Heart left ventricle (tissue), 16 donors: ENCODE data around the gene IFNGR2. TPM values are rescaled to one million over a fixed set of nuclear protein-coding genes. Genes with fewer than 3 reads are reported as not detected.

ENCODE experiments used
- ATAC-seq, 4 donors: fragments of 200-7000 bp; cut with Tn5 transposase; one replicate each; pipeline ENCODE4 v1.9.1; 2020 to 2022; ENCODE audit warnings: moderate library complexity in 4 of 4, mild to moderate bottlenecking in 3 of 4, moderate number of reproducible peaks in 1 of 4
- DNase-seq, 5 donors: peaks; one replicate each; pipeline ENCODE4 v3.0.0-alpha.2; 2020
- H3K27ac ChIP-seq, 12 donors: fragments of 200-600 bp; sonication (generic) in 4 of 12; one replicate each; pipeline versions ENCODE4 v1.5.0 to v1.8.0; 2016 to 2022; ENCODE audit warnings: mild to moderate bottlenecking in 2 of 12
- H3K27me3 ChIP-seq, 9 donors: fragments of 200-600 bp; sonication (generic) in 2 of 9; one replicate each; pipeline versions ENCODE4 v1.5.1 to v1.8.0; 2016 to 2022; ENCODE audit warnings: mild to moderate bottlenecking in 3 of 9
- H3K36me3 ChIP-seq, 9 donors: fragments of 200-600 bp; sonication (generic) in 2 of 9; one replicate each; pipeline versions ENCODE4 v1.5.0 to v1.8.0; 2018 to 2022; ENCODE audit warnings: mild to moderate bottlenecking in 2 of 9
- H3K4me1 ChIP-seq, 12 donors: fragments of 200-600 bp; sonication (generic) in 4 of 12; one replicate each; pipeline versions ENCODE4 v1.5.0 to v1.8.0; 2016 to 2022; ENCODE audit warnings: mild to moderate bottlenecking in 3 of 12
- H3K4me3 ChIP-seq, 12 donors: fragments of 200-600 bp; sonication (generic) in 4 of 12; one replicate each; pipeline versions ENCODE4 v1.5.0 to v1.8.0; 2017 to 2022; ENCODE audit warnings: mild to moderate bottlenecking in 9 of 12, moderate library complexity in 4 of 12
- H3K9me3 ChIP-seq, 12 donors: fragments of 200-600 bp; sonication (generic) in 4 of 12; one replicate each; pipeline versions ENCODE4 v1.5.0 to v1.8.0; 2016 to 2022; ENCODE audit warnings: mild to moderate bottlenecking in 1 of 12
- CTCF ChIP-seq, 12 donors: fragments of 200-600 bp; sonication (generic) in 4 of 12; IDR thresholded peaks; one replicate each; pipeline versions ENCODE4 v1.5.0 to v1.8.0; 2018 to 2022; ENCODE audit warnings: antibody characterized with exemption in 12 of 12, mild to moderate bottlenecking in 5 of 12
- POLR2A ChIP-seq, 2 donors: fragments of 450-650 bp; IDR thresholded peaks; one replicate each; pipeline ENCODE4 v1.6.1; 2017; ENCODE audit warnings: antibody characterized with exemption in 2 of 2, mild to moderate bottlenecking in 2 of 2, moderate library complexity in 2 of 2
- WGBS, 4 donors: extraction: QIAGEN DNeasy Blood & Tissue Kit in 2 of 4; methylation state at CpG; one replicate each; pipeline versions ENCODE4 v1.1.5 to v1.1.7; 2013 to 2018; 5-methylcytosine and 5-hydroxymethylcytosine counted together
- intact Hi-C, 10 donors: fragments of 100-400 bp; cut with DNase I; formaldehyde crosslinking; loops; one replicate each; pipeline versions ENCODE4 v1.11.1 to v1.14.2; 2022
- long read RNA-seq, 3 donors: library from polyadenylated mRNA; unstranded; transcript quantifications; one replicate each; pipeline ENCODE4 v2.0.0, GENCODE V29; 2020 to 2021
- polyA plus RNA-seq, 2 donors: library from polyadenylated mRNA; stranded (reverse); fragments of 200-250 nt; gene quantifications; one replicate each; pipeline ENCODE4 v1.2.3, GENCODE V29; 2013
- total RNA-seq, 9 donors: library from RNA; depleted of rRNA in 2 of 9; stranded (reverse); fragments of >200 nt in 2 of 9; fragmentation: NEBNext Ultra II Directional in 3 of 9; extraction: Animal tissue kit (Norgen Biotek cat#: 25700) in 3 of 9; gene quantifications; one replicate each; pipeline versions ENCODE4 v1.1.0 to v1.2.4, GENCODE V29; 2016 to 2023
- donor health status: ischemic (EF 13 %, LVEDD 7.1; RV severe dilation, severe dysfunction).
- donor health status: healthy with polysubstance abuse.
- donor health status: DM: no; HTN: yes; CAD: no.
- donor health status: DM: no; HTN: no; CAD: no.
- donor health status: ischemic (EF 25% LVEDD 6.9; RV normal size, moderate dysfunction).
- donor health status: ischemic (EF 25% LVEDD 5.7; RV mildly dilated, moderate dysfunction).
- donor health status: healthy.
- donor health status: DM: yes; HTN: yes; CAD: no.
- donor health status: ischemic (EF 35%, LVEDD 5.7; RV mildly dilated, moderate dysfunction).
- donor health status: nonischemic (EF 11% LVEDD 7.7; RV severe dilation, severe dysfunction).
- donor health status: DM: yes; HTN: yes; CAD: no.
- donor health status: PGD.
- donor health status: ischemic (EF 29% LVEDD 5.4; RV normal size, mild dysfunction).
- donor health status: nonischemic (EF 23%, LVEDD 6.1; RV moderate dilation, normal function).

Gene IFNGR2
- 10 to 100 TPM; 25.1 to 83.3 (median 35.7) TPM for total RNA-seq
- 10 to 100 TPM; 25.1 to 27.3 TPM for polyA plus RNA-seq
- long read RNA-seq, donor 1, transcript IFNGR2-201 (7 exons, 2,221 nt): major isoform, 94 of 106 reads
- long read RNA-seq, donor 1, partial matches to known transcripts: 2 of 106 reads
- long read RNA-seq, donor 1, other reads (novel, unspliced or antisense): 5 of 106 reads
- long read RNA-seq, donor 2, transcript IFNGR2-201 (7 exons, 2,221 nt): major isoform, 95 of 112 reads
- long read RNA-seq, donor 2, partial matches to known transcripts: 8 of 112 reads
- long read RNA-seq, donor 2, other reads (novel, unspliced or antisense): 6 of 112 reads
- long read RNA-seq, donor 3, transcript IFNGR2-201 (7 exons, 2,221 nt): major isoform, 65 of 89 reads
- long read RNA-seq, donor 3, transcript IFNGR2-206 (6 exons, 966 nt): minor isoform, 5 of 89 reads
- long read RNA-seq, donor 3, partial matches to known transcripts: 7 of 89 reads
- long read RNA-seq, donor 3, other reads (novel, unspliced or antisense): 8 of 89 reads

DNA sequence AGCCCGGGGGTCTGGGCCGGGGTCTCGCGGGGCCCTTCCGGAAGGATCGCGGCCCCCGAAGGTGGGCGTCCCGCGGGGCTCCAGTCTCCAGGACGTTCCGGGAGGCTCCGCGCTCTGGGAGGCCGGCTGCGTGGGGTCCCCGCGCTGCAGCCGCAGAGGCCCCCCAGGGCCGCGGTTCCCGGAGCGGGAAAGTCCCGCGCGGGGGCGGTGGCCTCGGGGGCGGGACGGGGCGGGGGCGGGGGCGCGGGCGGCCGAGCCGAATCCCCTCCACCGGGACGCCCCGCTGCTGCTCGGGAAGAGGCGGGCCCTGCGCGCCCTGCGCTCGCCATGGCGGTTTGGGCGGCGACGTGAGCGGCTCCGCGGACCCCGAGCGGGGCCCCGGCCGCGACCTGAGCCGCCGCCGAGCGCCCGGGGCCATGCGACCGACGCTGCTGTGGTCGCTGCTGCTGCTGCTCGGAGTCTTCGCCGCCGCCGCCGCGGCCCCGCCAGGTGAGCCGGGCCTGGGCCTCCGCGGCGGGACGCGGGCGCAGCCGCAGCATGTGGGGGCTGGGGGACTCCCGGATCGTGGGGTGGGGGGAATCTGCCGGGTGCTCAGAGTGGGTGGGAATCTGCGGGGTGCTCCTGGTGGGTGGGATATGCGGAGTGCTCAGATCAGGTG, at the start of gene IFNGR2:
Gene IFNGR2, plus strand, starts transcription at position 286 of the 658 bp plus-strand sequence. Its CDS starts 131 bp downstream, at position 417.
- ATAC-seq (peak in 3 of 4 donors; percentile 12 to 66 (median 66)), DNase-seq (peak; percentile 50 to 84 (median 59))
- no peak for TF ChIP-seq POLR2A (IDR thresholded peaks at IDR 0.05)
- 0 to 1% (median 1%) methylated on average over 27 to 89 of the region's 89 CpGs; no CpG with 5 or more reads in 1 of the 4 donors for WGBS, 4 donors
- intact Hi-C loops: no loop called here
- H3K27ac ChIP-seq: peak within 1 kb of the TSS; percentile 71 to 100 (median 94)
- no peaks in the 10 kb centered on the region for H3K9me3 ChIP-seq
- H3K4me3 ChIP-seq: peak within 1 kb of the TSS; percentile 66 to 96 (median 88)
- H3K4me1 ChIP-seq: peaks cover 0 to 74% (median 27%) of the 10 kb centered on the region in 12 donors
- H3K36me3 ChIP-seq: peaks cover 0 to 23% (median 0%) of the 10 kb centered on the region in 9 donors
- H3K27me3 ChIP-seq: no peaks in the 10 kb centered on the region

DNA sequence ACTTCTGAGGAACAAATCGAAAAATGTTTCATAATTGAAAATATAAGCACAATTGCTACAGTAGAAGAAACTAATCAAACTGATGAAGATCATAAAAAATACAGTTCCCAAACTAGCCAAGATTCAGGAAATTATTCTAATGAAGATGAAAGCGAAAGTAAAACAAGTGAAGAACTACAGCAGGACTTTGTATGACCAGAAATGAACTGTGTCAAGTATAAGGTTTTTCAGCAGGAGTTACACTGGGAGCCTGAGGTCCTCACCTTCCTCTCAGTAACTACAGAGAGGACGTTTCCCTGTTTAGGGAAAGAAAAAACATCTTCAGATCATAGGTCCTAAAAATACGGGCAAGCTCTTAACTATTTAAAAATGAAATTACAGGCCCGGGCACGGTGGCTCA, 47.9 kb upstream of the IFNGR2 start:
- Histone ChIP-seq H3K36me3 (peaks cover 0 to 81% (median 66%) of the 10 kb centered on the region in 9 donors), H3K9me3 (no peaks in the 10 kb centered on the region), H3K4me3 (no peak overlapping the region), H3K4me1 (peaks cover 0 to 19% (median under 1%) of the 10 kb centered on the region in 12 donors), H3K27me3 (no peaks in the 10 kb centered on the region), H3K27ac (peak overlapping the region in 2 of 12 donors; percentile 18 to 64)
- TF ChIP-seq POLR2A (IDR thresholded peaks at IDR 0.05) (no peak), CTCF (IDR thresholded peaks at IDR 0.05) (no peak)
- intact Hi-C loops: no loop called here
- ATAC-seq (no peak), DNase-seq (no peak)
- 77 to 86% (median 80%) methylated on average over 6 of the region's 6 CpGs for WGBS, 4 donors

GRCh38 chr21:33355996-33356395, 47.2 kb upstream of the IFNGR2 start:
- DNase-seq (no peak), ATAC-seq (no peak)
- 89 to 91% (median 90%) methylated on average over 11 of the region's 11 CpGs for WGBS, 4 donors
- Histone ChIP-seq H3K36me3 (peaks cover 0 to 75% (median 60%) of the 10 kb centered on the region in 9 donors), H3K4me1 (peaks cover 0 to 25% (median 6%) of the 10 kb centered on the region in 12 donors), H3K27ac (peak overlapping the region in 1 of 12 donors; percentile 64), H3K4me3 (no peak overlapping the region), H3K9me3 (no peaks in the 10 kb centered on the region), H3K27me3 (no peaks in the 10 kb centered on the region)
- intact Hi-C loops: no loop called here
- TF ChIP-seq CTCF (IDR thresholded peaks at IDR 0.05) (no peak), POLR2A (IDR thresholded peaks at IDR 0.05) (no peak)

- DNase-seq (no peak), ATAC-seq (no peak)
- WGBS, 4 donors: 70 to 79% (median 76%) methylated on average over 8 of the region's 8 CpGs
- Histone ChIP-seq H3K9me3 (no peaks in the 10 kb centered on the region), H3K27ac (peak overlapping the region in 1 of 12 donors; percentile 21), H3K36me3 (peaks cover 0 to 63% (median 48%) of the 10 kb centered on the region in 9 donors), H3K27me3 (no peaks in the 10 kb centered on the region), H3K4me1 (peaks cover 0 to 37% (median 18%) of the 10 kb centered on the region in 12 donors), H3K4me3 (no peak overlapping the region)
- TF ChIP-seq CTCF (IDR thresholded peaks at IDR 0.05) (no peak), POLR2A (IDR thresholded peaks at IDR 0.05) (no peak)
- intact Hi-C loops: no loop called here
Measured at GRCh38 chr21:33357177-33357576, 46.0 kb upstream of the IFNGR2 start.
